Adipocyte (in vitro differentiated cells): ENCODE measurements around the gene ZNF516.

Experiments
- DNase-seq: peaks from one replicate; pipeline ENCODE4 v3.0.0-alpha.2; 2015; ENCODE audit warnings: low read depth
- H3K27me3 ChIP-seq: replicated peaks from 2 replicates; pipeline ENCODE4 v1.7.0; 2013; ENCODE audit warnings: mild to moderate bottlenecking, low read length, moderate library complexity; ENCODE audit not compliant: control insufficient read depth, insufficient read depth
- H3K36me3 ChIP-seq: 2 replicates; pipeline ENCODE4 v1.7.0; 2013; ENCODE audit warnings: low read length, mild to moderate bottlenecking, moderate library complexity; ENCODE audit not compliant: control insufficient read depth, insufficient read depth, severe bottlenecking
- H3K4me1 ChIP-seq: 2 replicates; pipeline ENCODE4 v1.7.0; 2013; ENCODE audit warnings: mild to moderate bottlenecking, low read length, moderate library complexity; ENCODE audit not compliant: control insufficient read depth, insufficient read depth
- H3K4me3 ChIP-seq: 2 replicates; pipeline ENCODE4 v1.7.0; 2013; ENCODE audit warnings: mild to moderate bottlenecking, low read length, moderate library complexity
- H3K9ac ChIP-seq: 2 replicates; pipeline ENCODE4 v1.7.0; 2013; ENCODE audit warnings: mild to moderate bottlenecking, low read length, moderate library complexity
- H3K9me3 ChIP-seq: 2 replicates; pipeline ENCODE4 v1.7.0; 2013; ENCODE audit warnings: mild to moderate bottlenecking, low read length, moderate library complexity; ENCODE audit not compliant: control insufficient read depth

Gene ZNF516

GRCh38 chr18:76379226-76380126 lies 115.6 kb downstream of the ZNF516 start:
- H3K4me3 ChIP-seq: no peak overlapping the region
- no peak for DNase-seq

GRCh38 chr18:76378526-76379215 lies 116.4 kb downstream of the ZNF516 start:
- no peak overlapping the region for H3K4me3 ChIP-seq
- no peaks in the 10 kb centered on the region for H3K27me3 ChIP-seq
- DNase-seq: no peak
- H3K9ac ChIP-seq: no peak overlapping the region
- no peaks in the 10 kb centered on the region for H3K9me3 ChIP-seq
- H3K4me1 ChIP-seq: no peaks in the 10 kb centered on the region
- peaks cover 14% of the 10 kb centered on the region for H3K36me3 ChIP-seq

More at GRCh38 chr18:76379226-76380126, 115.6 kb downstream of the ZNF516 start:
- peaks cover 14% of the 10 kb centered on the region for H3K36me3 ChIP-seq
- H3K27me3 ChIP-seq: no peaks in the 10 kb centered on the region
- no peaks in the 10 kb centered on the region for H3K4me1 ChIP-seq
- no peaks in the 10 kb centered on the region for H3K9me3 ChIP-seq
- H3K9ac ChIP-seq: no peak overlapping the region

- Histone ChIP-seq H3K4me1 (no peaks in the 10 kb centered on the region), H3K9ac (no peak overlapping the region), H3K9me3 (no peaks in the 10 kb centered on the region), H3K27me3 (no peaks in the 10 kb centered on the region), H3K4me3 (no peak overlapping the region), H3K36me3 (peaks cover 14% of the 10 kb centered on the region)
- no peak for DNase-seq
Measured at GRCh38 chr18:76377359-76377756, 117.7 kb downstream of the ZNF516 start.

- Histone ChIP-seq H3K36me3 (peaks cover 14% of the 10 kb centered on the region), H3K27me3 (no peaks in the 10 kb centered on the region), H3K4me3 (no peak overlapping the region), H3K9me3 (no peaks in the 10 kb centered on the region), H3K9ac (no peak overlapping the region), H3K4me1 (no peaks in the 10 kb centered on the region)
- no peak for DNase-seq
Measured at GRCh38 chr18:76376668-76377358, 118.2 kb downstream of the ZNF516 start.

- no peak overlapping the region for H3K9ac ChIP-seq
- no peaks in the 10 kb centered on the region for H3K9me3 ChIP-seq
- no peaks in the 10 kb centered on the region for H3K27me3 ChIP-seq
- peaks cover 17% of the 10 kb centered on the region for H3K36me3 ChIP-seq
- no peak for DNase-seq
- H3K4me1 ChIP-seq: no peaks in the 10 kb centered on the region
- no peak overlapping the region for H3K4me3 ChIP-seq
Measured at GRCh38 chr18:76376225-76376624, 118.8 kb downstream of the ZNF516 start.

GRCh38 chr18:76374330-76375281 lies 120.4 kb downstream of the ZNF516 start:
- DNase-seq: no peak
- H3K36me3 ChIP-seq: peaks cover 30% of the 10 kb centered on the region
- H3K9me3 ChIP-seq: no peaks in the 10 kb centered on the region
- no peaks in the 10 kb centered on the region for H3K4me1 ChIP-seq
- no peak overlapping the region for H3K4me3 ChIP-seq
- no peak overlapping the region for H3K9ac ChIP-seq
- no peaks in the 10 kb centered on the region for H3K27me3 ChIP-seq

GRCh38 chr18:76373297-76373696 lies 121.7 kb downstream of the ZNF516 start:
- no peak overlapping the region for H3K4me3 ChIP-seq
- H3K27me3 ChIP-seq: no peaks in the 10 kb centered on the region
- H3K9ac ChIP-seq: no peak overlapping the region
- peaks cover 25% of the 10 kb centered on the region for H3K36me3 ChIP-seq
- no peak for DNase-seq
- H3K4me1 ChIP-seq: peaks cover 10% of the 10 kb centered on the region
- no peaks in the 10 kb centered on the region for H3K9me3 ChIP-seq

GRCh38 chr18:76371301-76372203 lies 123.5 kb downstream of the ZNF516 start:
- no peak for DNase-seq
- Histone ChIP-seq H3K9me3 (no peaks in the 10 kb centered on the region), H3K36me3 (peaks cover 20% of the 10 kb centered on the region), H3K4me1 (peaks cover 10% of the 10 kb centered on the region), H3K4me3 (no peak overlapping the region), H3K9ac (no peak overlapping the region), H3K27me3 (no peaks in the 10 kb centered on the region)

- no peaks in the 10 kb centered on the region for H3K9me3 ChIP-seq
- peaks cover 20% of the 10 kb centered on the region for H3K36me3 ChIP-seq
- no peak overlapping the region for H3K4me3 ChIP-seq
- no peak overlapping the region for H3K9ac ChIP-seq
- H3K4me1 ChIP-seq: peaks cover 10% of the 10 kb centered on the region
- H3K27me3 ChIP-seq: no peaks in the 10 kb centered on the region
- DNase-seq: no peak
Measured at GRCh38 chr18:76370686-76371085, 124.4 kb downstream of the ZNF516 start.

GRCh38 chr18:76370201-76370600 lies 124.8 kb downstream of the ZNF516 start:
- no peak overlapping the region for H3K4me3 ChIP-seq
- peaks cover 10% of the 10 kb centered on the region for H3K4me1 ChIP-seq
- H3K27me3 ChIP-seq: no peaks in the 10 kb centered on the region
- H3K9ac ChIP-seq: no peak overlapping the region
- H3K36me3 ChIP-seq: peaks cover 20% of the 10 kb centered on the region
- DNase-seq: no peak
- H3K9me3 ChIP-seq: no peaks in the 10 kb centered on the region
